BLaER1 treated with 17β-estradiol and CSF1 and Interleukin-3, amounts not matched to agents 10 nM and 100 nM (cell line): Measurements from ENCODE around the gene DDHD1.

Source experiments
- H3K27ac ChIP-seq, 11 experiments: shearing (Covaris generic); formaldehyde crosslinking; 2 replicates each; pipeline ENCODE4 v1.8.1; 2022
- H3K27me3 ChIP-seq, 11 experiments: shearing (Covaris generic); formaldehyde crosslinking; 2 replicates each; pipeline ENCODE4 v1.8.1; 2022
- H3K36me3 ChIP-seq, 11 experiments: shearing (Covaris generic); formaldehyde crosslinking; 2 replicates each; pipeline ENCODE4 v1.8.1; 2022
- H3K4me1 ChIP-seq, 10 experiments: shearing (Covaris generic); formaldehyde crosslinking; 2 replicates each; pipeline ENCODE4 v1.8.1; 2022
- H3K4me2 ChIP-seq, 11 experiments: shearing (Covaris generic); formaldehyde crosslinking; 2 replicates each; pipeline ENCODE4 v1.8.1; 2022
- H3K4me3 ChIP-seq, 10 experiments: shearing (Covaris generic); formaldehyde crosslinking; 2 replicates each; pipeline ENCODE4 v1.8.1; 2022
- H3K9ac ChIP-seq, 11 experiments: shearing (Covaris generic); formaldehyde crosslinking; 2 replicates each; pipeline ENCODE4 v1.8.1; 2022
- H3K9me3 ChIP-seq, 11 experiments: shearing (Covaris generic); formaldehyde crosslinking; replicated peaks in 1 of 11; 2 replicates each; pipeline ENCODE4 v1.8.1; 2022
- H4K20me1 ChIP-seq, 11 experiments: shearing (Covaris generic); formaldehyde crosslinking; 2 replicates each; pipeline ENCODE4 v1.8.1; 2022
- Cebpa-rat ChIP-seq, 11 experiments: shearing (Covaris generic); IDR thresholded peaks; 2 replicates each; pipeline ENCODE4 v1.8.1; 2022

The DDHD1 gene

DNA sequence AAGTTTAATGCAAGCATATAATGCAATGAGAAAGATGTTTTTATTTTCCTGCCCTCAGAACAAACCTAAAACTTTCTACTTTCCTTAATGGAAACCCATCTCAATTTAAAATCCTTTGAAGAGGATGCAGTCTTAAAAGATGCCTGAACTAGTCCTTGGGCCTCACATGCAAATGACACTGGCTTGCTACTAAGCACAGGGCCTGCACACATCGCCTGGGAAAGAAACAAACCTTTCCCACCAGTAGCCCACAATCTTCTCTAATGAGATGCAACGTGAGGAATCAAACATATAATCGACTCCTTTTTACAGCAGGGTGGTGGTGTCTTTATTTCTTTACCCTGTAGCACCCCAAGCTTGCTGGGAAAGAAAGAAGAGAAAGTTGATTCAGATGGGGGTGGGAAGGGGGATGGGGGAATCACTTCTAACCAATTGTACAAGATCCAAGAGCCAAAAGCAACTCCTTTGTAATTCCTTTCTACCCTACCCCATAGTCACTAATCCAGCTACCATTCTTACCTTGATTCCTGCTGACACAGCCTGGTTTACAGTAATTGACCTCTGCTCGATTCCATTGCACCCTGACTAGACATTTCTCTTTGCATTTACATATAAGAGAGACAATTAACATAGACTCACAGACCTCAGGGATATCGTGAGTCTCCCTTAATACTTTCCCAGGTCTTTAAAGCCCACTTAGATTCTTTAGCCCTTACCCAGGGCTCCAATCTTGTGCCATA is 132.8 kb downstream of the DDHD1 start:
- H3K27me3 ChIP-seq, result no peaks in the 10 kb centered on the region
- peaks cover 0 to 23% (median 9%) of the 10 kb centered on the region in 11 experiments; a peak in 10 of 22 replicates for H3K9me3 ChIP-seq
- no peak for TF ChIP-seq Cebpa-rat (IDR thresholded peaks at IDR 0.05)
- H3K4me3 ChIP-seq, result no peak overlapping the region
- no peaks in the 10 kb centered on the region for H3K36me3 ChIP-seq
- H3K4me2 ChIP-seq, result no peak overlapping the region
- no peaks in the 10 kb centered on the region for H4K20me1 ChIP-seq
- no peak overlapping the region for H3K9ac ChIP-seq
- no peaks in the 10 kb centered on the region for H3K4me1 ChIP-seq
- no peak overlapping the region for H3K27ac ChIP-seq

DNA sequence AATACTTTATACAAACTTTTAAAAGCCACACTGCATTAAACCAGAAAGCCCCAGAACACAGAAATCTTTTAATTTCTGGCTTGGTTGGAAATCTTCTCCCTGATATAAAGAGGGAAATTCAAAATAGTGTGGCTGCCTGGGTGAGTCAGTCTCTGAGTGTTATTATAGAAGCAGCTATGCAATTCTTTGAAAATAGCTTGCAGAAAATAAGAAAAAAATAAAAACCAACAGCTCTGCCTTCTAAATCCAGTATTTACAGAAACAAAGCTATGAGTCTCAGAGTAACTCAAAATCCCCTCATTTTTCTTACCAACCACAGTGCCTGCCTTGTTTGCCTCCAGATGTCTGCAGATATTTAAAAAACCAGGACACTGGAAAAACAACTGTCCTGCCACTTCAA is 133.7 kb downstream of the DDHD1 start:
- H3K4me1 ChIP-seq, result no peaks in the 10 kb centered on the region
- no peaks in the 10 kb centered on the region for H3K36me3 ChIP-seq
- peaks cover 0 to 23% (median 9%) of the 10 kb centered on the region in 11 experiments; a peak in 10 of 22 replicates for H3K9me3 ChIP-seq
- no peaks in the 10 kb centered on the region for H4K20me1 ChIP-seq
- no peak overlapping the region for H3K4me2 ChIP-seq
- H3K4me3 ChIP-seq, result no peak overlapping the region
- no peak overlapping the region for H3K9ac ChIP-seq
- H3K27ac ChIP-seq, result no peak overlapping the region
- no peak for TF ChIP-seq Cebpa-rat (IDR thresholded peaks at IDR 0.05)
- H3K27me3 ChIP-seq, result no peaks in the 10 kb centered on the region

DNA sequence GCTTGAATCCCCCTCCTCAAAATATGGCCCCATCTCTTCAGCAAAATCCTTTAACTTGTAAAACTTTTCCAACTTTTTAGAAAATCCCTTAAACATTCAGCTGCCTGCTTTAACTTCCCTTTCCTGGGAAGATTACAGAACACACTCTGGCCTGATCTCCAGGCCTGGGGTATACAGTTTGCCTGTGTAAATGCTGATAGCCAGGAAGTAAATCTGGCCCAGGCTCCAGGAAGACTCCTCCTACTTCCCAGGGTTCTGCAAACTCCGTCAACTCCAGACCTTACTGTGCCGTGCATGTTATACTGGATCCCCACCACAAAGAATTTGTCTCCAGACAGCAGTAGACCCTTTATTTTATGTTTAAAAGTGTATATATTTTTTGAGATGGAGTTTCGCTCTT is 135.3 kb downstream of the DDHD1 start:
- no peak overlapping the region for H3K4me2 ChIP-seq
- no peaks in the 10 kb centered on the region for H4K20me1 ChIP-seq
- no peak for TF ChIP-seq Cebpa-rat (IDR thresholded peaks at IDR 0.05)
- H3K36me3 ChIP-seq, result no peaks in the 10 kb centered on the region
- no peaks in the 10 kb centered on the region for H3K4me1 ChIP-seq
- no peak overlapping the region for H3K4me3 ChIP-seq
- H3K27me3 ChIP-seq, result no peaks in the 10 kb centered on the region
- peaks cover 0 to 23% (median 9%) of the 10 kb centered on the region in 11 experiments; a peak in 10 of 22 replicates for H3K9me3 ChIP-seq
- H3K9ac ChIP-seq, result no peak overlapping the region
- no peak overlapping the region for H3K27ac ChIP-seq

DNA sequence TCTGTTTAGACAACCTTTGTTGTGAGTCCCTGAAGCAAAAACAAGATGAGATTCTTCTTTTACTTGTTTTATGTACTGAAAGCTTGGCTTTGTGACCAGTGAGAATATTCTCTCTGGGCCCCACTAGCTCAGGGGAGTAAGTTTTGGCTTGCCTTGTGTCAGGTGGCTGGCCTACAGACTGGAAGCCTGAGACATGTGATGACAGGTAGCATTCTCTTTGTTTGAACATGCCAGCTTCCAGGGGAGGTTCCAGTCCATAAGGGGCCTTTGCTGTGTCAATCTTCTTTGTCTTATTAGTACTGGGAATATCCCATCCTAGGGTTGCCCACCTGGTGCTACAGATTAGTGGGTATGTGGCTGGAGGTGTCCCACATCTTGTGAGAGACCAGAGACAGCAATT is 136.2 kb downstream of the DDHD1 start:
- no peak overlapping the region for H3K4me2 ChIP-seq
- H3K9ac ChIP-seq, result no peak overlapping the region

DNA sequence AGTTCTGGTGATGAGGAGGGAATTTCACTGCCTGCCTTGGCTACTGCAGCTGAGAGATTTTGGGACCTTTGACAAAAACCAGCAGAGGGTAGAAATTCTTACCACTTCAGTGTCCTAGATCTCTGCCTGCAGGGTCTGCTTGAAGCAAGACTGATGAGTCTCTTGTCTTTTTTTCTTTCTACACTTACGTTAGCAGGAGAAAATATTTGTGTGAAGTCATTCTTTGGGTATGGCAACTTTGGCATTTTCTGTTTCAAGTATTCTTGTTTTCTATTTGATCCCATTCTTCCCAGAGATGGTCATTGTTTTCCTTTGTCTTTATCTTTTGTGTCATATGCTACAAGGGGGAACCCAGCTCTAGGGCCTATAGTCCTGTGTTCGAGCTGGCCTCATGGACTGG is 136.6 kb downstream of the DDHD1 start:
- Histone ChIP-seq H3K9ac (no peak overlapping the region), H3K27ac (no peak overlapping the region), H3K4me1 (no peaks in the 10 kb centered on the region)

More for the DNA sequence above, 136.2 kb downstream of the DDHD1 start:
- Histone ChIP-seq H3K4me3 (no peak overlapping the region), H3K27me3 (no peaks in the 10 kb centered on the region), H3K9me3 (peaks cover 0 to 23% (median 9%) of the 10 kb centered on the region in 11 experiments; a peak in 10 of 22 replicates), H3K27ac (no peak overlapping the region), H4K20me1 (no peaks in the 10 kb centered on the region), H3K4me1 (no peaks in the 10 kb centered on the region), H3K36me3 (no peaks in the 10 kb centered on the region)
- no peak for TF ChIP-seq Cebpa-rat (IDR thresholded peaks at IDR 0.05)

DNA sequence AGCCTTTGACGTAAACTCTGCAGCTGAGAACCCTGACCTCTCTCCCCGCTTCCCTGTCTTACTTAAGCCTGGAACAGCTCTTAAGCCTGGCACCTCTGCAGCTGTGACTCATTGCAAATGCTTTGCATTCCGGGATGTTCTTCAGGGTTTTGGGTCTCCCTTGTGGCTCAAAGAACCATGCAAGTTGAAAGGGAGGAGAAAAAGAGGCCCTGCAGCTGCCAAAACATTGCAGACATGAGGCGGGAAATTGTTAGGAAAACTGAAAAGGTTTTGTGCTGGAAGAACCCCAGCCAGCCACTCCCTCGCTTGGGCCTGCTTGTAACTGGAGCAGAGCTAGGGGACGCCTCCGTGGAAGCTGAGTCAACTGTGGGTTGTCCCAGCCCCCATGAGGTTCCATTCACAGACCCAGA is 142.1 kb downstream of the DDHD1 start:
- H3K27me3 ChIP-seq, result no peaks in the 10 kb centered on the region
- no peak overlapping the region for H3K27ac ChIP-seq
- no peaks in the 10 kb centered on the region for H3K36me3 ChIP-seq
- peaks cover 0 to 7% (median under 1%) of the 10 kb centered on the region in 11 experiments; a peak in 6 of 22 replicates for H3K9me3 ChIP-seq
- no peak for TF ChIP-seq Cebpa-rat (IDR thresholded peaks at IDR 0.05)
- no peak overlapping the region for H3K4me2 ChIP-seq
- no peaks in the 10 kb centered on the region for H4K20me1 ChIP-seq
- no peak overlapping the region for H3K9ac ChIP-seq
- H3K4me3 ChIP-seq, result no peak overlapping the region
- H3K4me1 ChIP-seq, result no peaks in the 10 kb centered on the region

More for the DNA sequence above, 136.6 kb downstream of the DDHD1 start:
- H3K27me3 ChIP-seq, result no peaks in the 10 kb centered on the region
- TF ChIP-seq Cebpa-rat (IDR thresholded peaks at IDR 0.05), result no peak
- no peak overlapping the region for H3K4me3 ChIP-seq
- peaks cover 0 to 23% (median 9%) of the 10 kb centered on the region in 11 experiments; a peak in 10 of 22 replicates for H3K9me3 ChIP-seq
- no peaks in the 10 kb centered on the region for H3K36me3 ChIP-seq
- H4K20me1 ChIP-seq, result no peaks in the 10 kb centered on the region
- H3K4me2 ChIP-seq, result no peak overlapping the region

DNA sequence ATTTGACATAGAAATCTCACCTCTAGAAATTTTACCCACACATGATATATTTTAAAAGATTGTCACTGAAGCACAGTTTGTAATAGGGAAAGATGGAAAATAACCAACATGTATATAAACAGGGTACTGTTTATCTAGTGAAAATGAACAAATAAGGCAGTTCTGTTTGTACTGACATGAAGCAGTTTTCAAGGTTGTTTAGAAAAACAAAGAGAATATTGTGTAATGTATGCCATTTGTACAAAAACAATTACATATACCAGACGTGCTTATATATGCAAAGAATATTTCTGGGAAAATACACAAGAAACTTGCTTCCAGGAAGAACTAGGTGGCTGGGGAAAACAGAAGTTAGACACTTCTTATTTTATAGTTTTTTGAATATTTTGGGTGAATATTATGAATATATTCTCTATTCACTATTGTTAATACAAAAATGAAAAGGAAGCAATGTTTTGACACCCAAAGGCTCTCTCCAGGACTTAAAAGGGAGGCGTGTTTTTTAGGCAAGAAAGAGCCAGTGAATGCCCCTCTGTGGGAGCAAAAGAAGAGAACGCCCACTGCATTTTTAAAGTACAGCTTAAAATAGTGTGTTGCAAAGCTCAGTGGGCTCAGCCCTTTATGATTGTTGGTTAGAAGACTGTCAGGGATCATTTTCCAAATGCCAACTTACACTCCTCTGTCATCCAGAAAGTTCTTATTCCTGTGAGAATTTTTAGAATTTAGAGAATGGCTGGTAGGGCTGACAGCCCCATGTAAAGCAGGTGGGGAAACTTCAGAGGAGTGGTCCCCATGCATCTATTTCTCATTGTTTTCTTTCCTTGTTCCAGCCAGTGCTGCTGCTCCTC is 142.7 kb downstream of the DDHD1 start:
- Histone ChIP-seq H3K4me2 (no peak overlapping the region), H3K36me3 (no peaks in the 10 kb centered on the region), H3K9me3 (peaks cover 0 to under 1% (median 0%) of the 10 kb centered on the region in 11 experiments; a peak in 1 of 22 replicates), H3K4me1 (no peaks in the 10 kb centered on the region), H3K4me3 (no peak overlapping the region), H4K20me1 (no peaks in the 10 kb centered on the region), H3K27ac (no peak overlapping the region), H3K9ac (no peak overlapping the region), H3K27me3 (no peaks in the 10 kb centered on the region)
- no peak for TF ChIP-seq Cebpa-rat (IDR thresholded peaks at IDR 0.05)

DNA sequence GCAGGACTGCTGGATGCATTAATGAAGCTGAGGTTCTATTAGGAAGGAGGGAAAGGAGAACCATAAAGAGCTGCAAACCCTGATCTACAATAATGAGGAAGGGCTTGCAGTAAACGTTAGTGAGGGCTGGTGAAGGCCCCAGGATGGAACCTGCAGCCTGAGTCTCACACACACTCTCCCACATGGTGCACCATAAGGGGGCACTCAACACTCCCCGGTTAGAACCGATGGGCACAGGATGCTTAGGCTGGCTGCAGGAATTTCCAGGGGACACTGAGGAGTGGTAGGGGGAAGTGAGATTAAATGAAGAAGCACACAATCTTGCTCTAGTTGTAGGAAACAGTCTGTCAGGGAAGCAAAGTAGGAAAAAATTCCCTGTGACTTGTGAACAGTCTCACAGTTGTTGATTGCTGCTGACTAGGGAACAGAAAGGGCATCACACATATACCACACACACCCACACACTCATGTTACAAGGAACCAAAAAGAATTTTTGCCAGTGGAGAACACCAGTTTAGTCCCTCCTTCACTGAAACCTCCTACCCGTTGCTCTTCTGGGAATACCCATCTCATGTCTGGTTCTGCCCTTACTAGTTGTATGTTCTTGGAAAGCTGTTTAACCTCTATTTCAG is 146.1 kb downstream of the DDHD1 start:
- Histone ChIP-seq H3K9me3 (no peaks in the 10 kb centered on the region), H3K27ac (no peak overlapping the region), H3K9ac (no peak overlapping the region), H3K4me1 (no peaks in the 10 kb centered on the region), H3K36me3 (no peaks in the 10 kb centered on the region), H4K20me1 (no peaks in the 10 kb centered on the region), H3K4me2 (no peak overlapping the region), H3K27me3 (no peaks in the 10 kb centered on the region), H3K4me3 (no peak overlapping the region)
- no peak for TF ChIP-seq Cebpa-rat (IDR thresholded peaks at IDR 0.05)

DNA sequence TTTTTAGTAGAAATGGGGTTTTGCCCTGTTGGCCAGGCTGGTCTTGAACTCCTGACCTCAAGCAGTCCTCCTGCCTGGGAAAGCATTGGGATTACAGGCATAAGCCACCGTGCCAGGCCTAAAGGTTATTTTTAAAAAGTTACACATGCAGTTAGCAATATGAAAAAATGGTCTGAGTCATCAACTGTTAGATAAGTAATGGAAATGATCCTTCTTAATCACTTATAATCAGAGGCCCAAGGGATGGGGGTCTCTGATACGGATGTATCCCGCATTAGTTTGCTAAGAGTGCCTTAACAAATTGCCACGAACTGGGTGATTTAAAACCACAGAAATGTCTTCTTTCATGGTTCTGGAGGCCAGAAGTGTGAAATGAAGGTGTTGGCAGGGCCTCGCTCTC is 148.1 kb downstream of the DDHD1 start:
- H3K9ac ChIP-seq, result no peak overlapping the region
- no peaks in the 10 kb centered on the region for H3K9me3 ChIP-seq
- TF ChIP-seq Cebpa-rat (IDR thresholded peaks at IDR 0.05), result no peak
- no peak overlapping the region for H3K4me2 ChIP-seq
- no peak overlapping the region for H3K4me3 ChIP-seq
- no peaks in the 10 kb centered on the region for H3K4me1 ChIP-seq
- no peak overlapping the region for H3K27ac ChIP-seq
- H3K36me3 ChIP-seq, result no peaks in the 10 kb centered on the region
- no peaks in the 10 kb centered on the region for H3K27me3 ChIP-seq
- no peaks in the 10 kb centered on the region for H4K20me1 ChIP-seq
